ENCODE results near the gene LARP1.

- TF ChIP-seq, protein P1, sequence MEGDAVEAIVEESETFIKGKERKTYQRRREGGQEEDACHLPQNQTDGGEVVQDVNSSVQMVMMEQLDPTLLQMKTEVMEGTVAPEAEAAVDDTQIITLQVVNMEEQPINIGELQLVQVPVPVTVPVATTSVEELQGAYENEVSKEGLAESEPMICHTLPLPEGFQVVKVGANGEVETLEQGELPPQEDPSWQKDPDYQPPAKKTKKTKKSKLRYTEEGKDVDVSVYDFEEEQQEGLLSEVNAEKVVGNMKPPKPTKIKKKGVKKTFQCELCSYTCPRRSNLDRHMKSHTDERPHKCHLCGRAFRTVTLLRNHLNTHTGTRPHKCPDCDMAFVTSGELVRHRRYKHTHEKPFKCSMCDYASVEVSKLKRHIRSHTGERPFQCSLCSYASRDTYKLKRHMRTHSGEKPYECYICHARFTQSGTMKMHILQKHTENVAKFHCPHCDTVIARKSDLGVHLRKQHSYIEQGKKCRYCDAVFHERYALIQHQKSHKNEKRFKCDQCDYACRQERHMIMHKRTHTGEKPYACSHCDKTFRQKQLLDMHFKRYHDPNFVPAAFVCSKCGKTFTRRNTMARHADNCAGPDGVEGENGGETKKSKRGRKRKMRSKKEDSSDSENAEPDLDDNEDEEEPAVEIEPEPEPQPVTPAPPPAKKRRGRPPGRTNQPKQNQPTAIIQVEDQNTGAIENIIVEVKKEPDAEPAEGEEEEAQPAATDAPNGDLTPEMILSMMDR (conservative IDR thresholded peaks at IDR 0.05) = no peak
- no peak for TF ChIP-seq ZFX (IDR thresholded peaks at IDR 0.05)
Observed at GRCh38 chr5:154788212-154788611, 33.0 kb downstream of the LARP1 start.
